ENCODE results near the gene SERBP1.

DNA sequence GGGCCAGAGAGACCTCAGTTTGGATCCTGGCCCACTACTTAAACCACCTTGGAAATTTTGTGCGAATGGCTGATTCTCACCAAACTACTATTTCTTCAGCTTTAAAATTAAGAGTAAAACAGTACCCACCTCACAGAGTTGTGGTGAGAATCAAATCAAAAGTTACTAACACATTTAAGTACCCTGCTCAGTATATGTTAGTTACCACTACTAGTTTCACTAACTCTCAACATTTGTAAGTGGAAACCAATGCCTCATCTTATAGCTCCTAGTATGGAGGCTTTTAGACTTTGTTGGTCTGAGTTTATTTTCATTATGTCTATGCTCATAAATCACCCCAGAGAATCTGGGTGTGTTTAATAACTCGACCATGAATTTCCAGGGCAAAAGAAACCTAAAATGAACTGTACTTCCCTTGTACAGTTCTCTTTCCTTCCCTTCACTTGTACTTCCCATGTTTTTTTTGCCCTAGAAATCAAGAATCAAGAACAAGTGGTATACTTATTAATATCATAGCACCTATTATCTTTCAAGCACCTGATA is 11.6 kb upstream of the SERBP1 start:
- TF ChIP-seq, protein P1, sequence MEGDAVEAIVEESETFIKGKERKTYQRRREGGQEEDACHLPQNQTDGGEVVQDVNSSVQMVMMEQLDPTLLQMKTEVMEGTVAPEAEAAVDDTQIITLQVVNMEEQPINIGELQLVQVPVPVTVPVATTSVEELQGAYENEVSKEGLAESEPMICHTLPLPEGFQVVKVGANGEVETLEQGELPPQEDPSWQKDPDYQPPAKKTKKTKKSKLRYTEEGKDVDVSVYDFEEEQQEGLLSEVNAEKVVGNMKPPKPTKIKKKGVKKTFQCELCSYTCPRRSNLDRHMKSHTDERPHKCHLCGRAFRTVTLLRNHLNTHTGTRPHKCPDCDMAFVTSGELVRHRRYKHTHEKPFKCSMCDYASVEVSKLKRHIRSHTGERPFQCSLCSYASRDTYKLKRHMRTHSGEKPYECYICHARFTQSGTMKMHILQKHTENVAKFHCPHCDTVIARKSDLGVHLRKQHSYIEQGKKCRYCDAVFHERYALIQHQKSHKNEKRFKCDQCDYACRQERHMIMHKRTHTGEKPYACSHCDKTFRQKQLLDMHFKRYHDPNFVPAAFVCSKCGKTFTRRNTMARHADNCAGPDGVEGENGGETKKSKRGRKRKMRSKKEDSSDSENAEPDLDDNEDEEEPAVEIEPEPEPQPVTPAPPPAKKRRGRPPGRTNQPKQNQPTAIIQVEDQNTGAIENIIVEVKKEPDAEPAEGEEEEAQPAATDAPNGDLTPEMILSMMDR (conservative IDR thresholded peaks at IDR 0.05; ENCODE audit: low read length), result no peak
- TF ChIP-seq EZH2phosphoT487 (IDR thresholded peaks at IDR 0.05; ENCODE audit: borderline replicate concordance, low read depth, low read length), result no peak
